ENCODE data around the gene ZNF555. TPM values are rescaled to one million over a fixed set of nuclear protein-coding genes. Genes with fewer than 3 reads are reported as not detected.

ZNF555 gene
- total RNA-seq, 1 experiment from 2014 or later, result 0.84 TPM

- no peaks in the 10 kb centered on the region; the same call in none of the 2 replicates for H3K36me3 ChIP-seq (ENCODE audit: low read depth, low read length)
- POLR2A ChIA-PET (ENCODE audit: unreplicated experiment), result no interaction called here
- no peak; the same call in 1 of the 2 replicates for ATAC-seq
Observed at GRCh38 chr19:2798733-2799132, 42.5 kb upstream of the ZNF555 start.

DNA sequence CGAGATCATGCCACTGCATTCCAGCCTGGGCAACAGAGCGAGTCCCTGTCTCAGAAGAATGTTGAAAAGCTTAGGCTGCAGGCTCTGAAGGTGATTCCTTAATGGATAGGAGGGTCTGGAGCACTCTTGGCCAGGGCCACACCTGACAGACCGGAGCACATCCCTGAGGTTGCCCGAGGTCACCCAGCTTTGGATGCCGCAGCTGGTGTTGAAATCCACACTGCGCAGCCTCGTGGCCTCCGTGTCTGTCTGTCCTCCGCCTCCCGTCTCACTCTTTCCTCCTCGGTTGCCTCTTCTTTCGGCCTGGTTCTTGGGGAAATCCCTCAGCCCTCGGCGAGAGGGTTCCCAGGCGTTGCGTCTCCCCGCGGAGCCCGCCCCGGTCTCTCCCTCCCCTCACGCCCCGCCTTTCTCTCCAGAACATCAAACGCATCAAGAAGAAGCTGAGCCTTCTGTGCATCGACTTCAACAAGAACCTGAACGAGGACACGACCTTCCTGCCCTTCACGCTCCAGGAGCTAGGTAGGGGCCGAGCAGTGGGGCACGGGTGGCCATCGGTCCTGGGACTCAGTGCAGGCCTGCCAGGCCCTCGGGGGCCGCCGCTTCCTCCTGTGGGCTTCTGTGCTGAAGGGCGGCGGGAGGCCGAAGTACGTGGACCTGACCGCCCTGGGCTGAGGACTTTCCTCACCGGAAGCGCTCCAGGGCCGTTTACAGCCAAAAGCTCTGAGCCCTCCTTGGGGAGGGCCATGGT is 41.8 kb upstream of the ZNF555 start:
- Histone ChIP-seq H3K36me3 (ENCODE audit: low read depth, low read length) (no peaks in the 10 kb centered on the region; the same call in none of the 2 replicates), H3K4me3 (ENCODE audit: low read length) (no peak overlapping the region), H2AFZ (ENCODE audit: low read length) (no peak overlapping the region), H3K4me1 (ENCODE audit: insufficient read depth, low read length) (no peaks in the 10 kb centered on the region), H3K27me3 (ENCODE audit: low read length) (no peaks in the 10 kb centered on the region), H3K4me2 (ENCODE audit: low read length) (no peak overlapping the region), H3K9me3 (ENCODE audit: low read length) (no peaks in the 10 kb centered on the region), H3K79me2 (ENCODE audit: low read length) (no peaks in the 10 kb centered on the region), H3F3A (ENCODE audit: low read length, unreplicated experiment) (no peaks in the 10 kb centered on the region), H3K9ac (ENCODE audit: low read length) (no peak overlapping the region), H4K20me1 (ENCODE audit: low read length) (no peaks in the 10 kb centered on the region), H3K9me2 (replicated peaks; ENCODE audit: low read length) (no peaks in the 10 kb centered on the region), H3K27ac (ENCODE audit: low read length) (no peak overlapping the region)
- DNase-seq (no peak), ATAC-seq (no peak)
- intact Hi-C loops (cut with micrococcal nuclease), result no loop called here
- TF ChIP-seq EZH2 (IDR thresholded peaks at IDR 0.05; ENCODE audit: low read length, unreplicated experiment) (no peak), CTCF (conservative IDR thresholded peaks at IDR 0.05; ENCODE audit: low read depth, low read length) (no peak), EZH2phosphoT487 (IDR thresholded peaks at IDR 0.05; ENCODE audit: borderline replicate concordance, low read length) (no peak)
- ChIA-PET CTCF (no interaction called here), POLR2A (ENCODE audit: unreplicated experiment) (no interaction called here)
- BruUV-seq (replicated peaks), result no TSS peak

More at GRCh38 chr19:2798733-2799132, 42.5 kb upstream of the ZNF555 start:
- no TSS peak for BruUV-seq (replicated peaks)
- CTCF ChIA-PET, result no interaction called here
- no peak overlapping the region for H3K4me2 ChIP-seq (ENCODE audit: low read length)
- H3K27me3 ChIP-seq (ENCODE audit: low read length), result no peaks in the 10 kb centered on the region
- H3K4me3 ChIP-seq (ENCODE audit: low read length), result no peak overlapping the region
- no peak for TF ChIP-seq EZH2phosphoT487 (IDR thresholded peaks at IDR 0.05; ENCODE audit: borderline replicate concordance, low read length)
- no peak for TF ChIP-seq CTCF (conservative IDR thresholded peaks at IDR 0.05; ENCODE audit: low read depth, low read length)
- no peak for TF ChIP-seq EZH2 (IDR thresholded peaks at IDR 0.05; ENCODE audit: low read length, unreplicated experiment)
- intact Hi-C loops (cut with micrococcal nuclease), result no loop called here
- DNase-seq, result peak; percentile 14
- no peak overlapping the region for H3K27ac ChIP-seq (ENCODE audit: low read length)
- no peak overlapping the region for H3K9ac ChIP-seq (ENCODE audit: low read length)
- H3K4me1 ChIP-seq (ENCODE audit: insufficient read depth, low read length), result no peaks in the 10 kb centered on the region
- H3K79me2 ChIP-seq (ENCODE audit: low read length), result no peaks in the 10 kb centered on the region
- H3F3A ChIP-seq (ENCODE audit: low read length, unreplicated experiment), result no peaks in the 10 kb centered on the region
- no peaks in the 10 kb centered on the region for H3K9me3 ChIP-seq (ENCODE audit: low read length)
- H3K9me2 ChIP-seq (replicated peaks; ENCODE audit: low read length), result no peaks in the 10 kb centered on the region
- H2AFZ ChIP-seq (ENCODE audit: low read length), result no peak overlapping the region
- no peaks in the 10 kb centered on the region for H4K20me1 ChIP-seq (ENCODE audit: low read length)

GRCh38 chr19:2800506-2800905 is 40.8 kb upstream of the ZNF555 start:
- H3K36me3 ChIP-seq (ENCODE audit: low read depth, low read length), result no peaks in the 10 kb centered on the region; the same call in none of the 2 replicates
- no peak for ATAC-seq

More at GRCh38 chr19:2800506-2800905, 40.8 kb upstream of the ZNF555 start:
- Histone ChIP-seq H3K79me2 (ENCODE audit: low read length) (no peaks in the 10 kb centered on the region), H3F3A (ENCODE audit: low read length, unreplicated experiment) (no peaks in the 10 kb centered on the region), H3K9me2 (replicated peaks; ENCODE audit: low read length) (no peaks in the 10 kb centered on the region), H3K9me3 (ENCODE audit: low read length) (no peaks in the 10 kb centered on the region), H3K4me1 (ENCODE audit: insufficient read depth, low read length) (no peaks in the 10 kb centered on the region), H3K27ac (ENCODE audit: low read length) (no peak overlapping the region), H3K27me3 (ENCODE audit: low read length) (no peaks in the 10 kb centered on the region), H3K4me3 (ENCODE audit: low read length) (no peak overlapping the region), H3K4me2 (ENCODE audit: low read length) (no peak overlapping the region), H4K20me1 (ENCODE audit: low read length) (no peaks in the 10 kb centered on the region), H3K9ac (ENCODE audit: low read length) (no peak overlapping the region), H2AFZ (ENCODE audit: low read length) (no peak overlapping the region)
- DNase-seq, result no peak
- intact Hi-C loops (cut with micrococcal nuclease), result no loop called here
- ChIA-PET CTCF (no interaction called here), POLR2A (ENCODE audit: unreplicated experiment) (no interaction called here)
- no TSS peak for BruUV-seq (replicated peaks)
- TF ChIP-seq EZH2phosphoT487 (IDR thresholded peaks at IDR 0.05; ENCODE audit: borderline replicate concordance, low read length), result no peak
- TF ChIP-seq CTCF (conservative IDR thresholded peaks at IDR 0.05; ENCODE audit: low read depth, low read length), result no peak
- TF ChIP-seq EZH2 (IDR thresholded peaks at IDR 0.05; ENCODE audit: low read length, unreplicated experiment), result no peak
